ENCODE results near the gene FKBP1B.

FKBP1B gene

DNA sequence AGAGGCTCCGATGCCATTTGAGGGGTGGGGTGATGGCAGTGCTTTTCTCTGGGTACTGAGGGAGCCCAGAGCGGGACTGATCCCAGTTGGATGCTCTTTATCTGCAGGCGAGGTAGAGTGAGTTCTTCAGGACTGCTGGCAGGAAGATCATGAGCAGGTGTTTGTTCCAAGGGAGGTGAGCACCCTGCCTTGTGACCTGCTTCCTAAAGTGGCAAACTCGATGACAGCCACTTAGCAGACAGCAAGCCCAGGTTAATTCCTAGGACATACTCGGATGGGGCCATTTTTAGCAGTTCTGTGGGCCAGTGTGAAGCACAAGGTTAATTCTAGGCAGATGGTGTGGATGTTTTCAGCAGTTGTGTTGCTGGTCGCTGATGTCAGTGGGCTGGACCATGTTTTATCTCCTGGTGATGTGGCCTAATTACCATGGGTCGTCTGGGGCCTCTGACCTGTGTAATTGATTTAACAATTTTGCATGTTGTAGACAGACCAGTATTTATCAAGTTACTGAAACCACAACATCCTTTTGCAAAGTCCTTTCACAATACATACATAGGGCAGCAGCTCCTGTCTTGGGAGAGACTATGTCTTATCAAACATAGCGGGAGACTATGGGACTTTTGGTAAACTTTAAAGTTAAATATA, 4.9 kb downstream of the FKBP1B start:
- TF ChIP-seq, protein P1, sequence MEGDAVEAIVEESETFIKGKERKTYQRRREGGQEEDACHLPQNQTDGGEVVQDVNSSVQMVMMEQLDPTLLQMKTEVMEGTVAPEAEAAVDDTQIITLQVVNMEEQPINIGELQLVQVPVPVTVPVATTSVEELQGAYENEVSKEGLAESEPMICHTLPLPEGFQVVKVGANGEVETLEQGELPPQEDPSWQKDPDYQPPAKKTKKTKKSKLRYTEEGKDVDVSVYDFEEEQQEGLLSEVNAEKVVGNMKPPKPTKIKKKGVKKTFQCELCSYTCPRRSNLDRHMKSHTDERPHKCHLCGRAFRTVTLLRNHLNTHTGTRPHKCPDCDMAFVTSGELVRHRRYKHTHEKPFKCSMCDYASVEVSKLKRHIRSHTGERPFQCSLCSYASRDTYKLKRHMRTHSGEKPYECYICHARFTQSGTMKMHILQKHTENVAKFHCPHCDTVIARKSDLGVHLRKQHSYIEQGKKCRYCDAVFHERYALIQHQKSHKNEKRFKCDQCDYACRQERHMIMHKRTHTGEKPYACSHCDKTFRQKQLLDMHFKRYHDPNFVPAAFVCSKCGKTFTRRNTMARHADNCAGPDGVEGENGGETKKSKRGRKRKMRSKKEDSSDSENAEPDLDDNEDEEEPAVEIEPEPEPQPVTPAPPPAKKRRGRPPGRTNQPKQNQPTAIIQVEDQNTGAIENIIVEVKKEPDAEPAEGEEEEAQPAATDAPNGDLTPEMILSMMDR (IDR thresholded peaks at IDR 0.05; ENCODE audit: low read depth, low read length) = no peak
- DNase-seq (ENCODE audit: extremely low read depth, low read depth) = no peak

DNA sequence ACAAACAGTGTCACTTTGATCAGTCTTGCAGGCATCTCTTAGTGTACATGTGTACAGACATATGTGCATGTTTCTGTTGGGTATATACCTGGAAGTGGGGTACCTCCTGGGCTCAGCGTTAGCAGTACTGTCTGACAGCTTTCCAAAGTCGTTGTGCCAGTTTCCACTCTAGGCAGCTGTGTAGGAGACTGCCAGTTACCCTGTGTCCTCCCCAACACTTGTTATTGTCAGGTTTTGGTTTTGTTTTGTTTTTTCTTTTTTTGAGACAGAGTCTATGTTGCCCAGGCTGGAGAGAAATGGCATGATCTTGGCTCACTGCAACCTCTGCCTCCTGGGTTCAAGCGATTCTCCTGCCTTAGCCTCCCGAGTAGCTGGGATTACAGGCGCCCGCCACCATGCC, 6.2 kb downstream of the FKBP1B start:
- TF ChIP-seq, protein P1 (IDR thresholded peaks at IDR 0.05; ENCODE audit: low read depth, low read length) = no peak

DNA sequence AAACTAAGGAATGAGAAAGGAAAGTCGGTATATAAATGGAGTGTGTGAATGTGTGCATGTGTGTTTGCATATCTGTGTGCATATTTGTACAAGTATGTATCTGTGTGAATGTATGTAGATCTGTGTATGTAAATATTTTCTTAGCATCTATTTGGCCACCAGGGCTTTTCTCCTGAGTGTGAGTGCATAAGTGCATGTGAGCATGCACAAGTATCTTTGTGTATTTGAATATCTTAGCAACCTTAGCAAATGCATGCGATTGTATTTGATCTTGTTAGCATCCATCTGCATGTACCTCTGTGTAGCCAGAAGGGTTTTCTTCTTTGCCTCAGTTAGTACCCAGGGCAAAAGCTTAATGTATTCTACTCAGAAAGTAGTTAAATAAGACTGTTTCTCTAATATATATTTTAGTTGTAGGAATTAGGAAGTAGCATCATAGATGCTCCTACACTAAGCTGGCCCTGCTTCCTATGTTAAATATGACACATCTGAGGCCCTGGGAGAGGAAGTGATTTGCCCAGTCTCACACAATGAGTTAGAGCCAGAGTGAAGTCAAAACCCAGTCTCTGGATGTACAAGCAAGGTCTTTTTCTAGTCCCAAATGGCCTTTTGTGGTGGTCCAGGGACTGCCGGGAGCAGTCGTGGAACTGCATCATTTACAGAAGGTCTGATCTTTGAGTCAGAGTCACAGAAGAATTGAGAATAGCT, 9.2 kb downstream of the FKBP1B start:
- DNase-seq (ENCODE audit: extremely low read depth, low read depth) = no peak
- TF ChIP-seq, protein P1 (IDR thresholded peaks at IDR 0.05; ENCODE audit: low read depth, low read length) = no peak

More for the DNA sequence above, 6.2 kb downstream of the FKBP1B start:
- DNase-seq (ENCODE audit: extremely low read depth, low read depth) = no peak

DNA sequence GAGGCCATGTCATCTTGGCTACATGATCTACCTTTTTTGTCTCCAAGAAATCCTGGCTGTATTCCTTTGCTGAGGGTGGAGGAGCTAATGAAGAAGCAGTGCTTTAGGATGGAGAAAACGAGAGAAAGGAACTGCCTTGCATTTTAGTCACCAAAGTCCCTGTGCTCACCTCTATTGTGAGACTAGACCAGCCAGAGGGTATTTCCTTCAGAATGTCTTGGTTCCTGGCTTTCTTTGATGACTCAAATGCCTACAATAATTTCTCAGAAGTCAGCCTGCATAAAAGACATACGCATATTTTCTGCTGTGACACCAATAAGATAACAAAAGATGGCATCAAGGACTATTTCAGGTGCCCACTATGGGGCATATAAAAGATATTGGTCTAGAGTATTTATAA, 15.8 kb downstream of the FKBP1B start:
- DNase-seq (ENCODE audit: extremely low read depth, low read depth) = no peak
- TF ChIP-seq, protein P1 (IDR thresholded peaks at IDR 0.05; ENCODE audit: low read depth, low read length) = no peak

DNA sequence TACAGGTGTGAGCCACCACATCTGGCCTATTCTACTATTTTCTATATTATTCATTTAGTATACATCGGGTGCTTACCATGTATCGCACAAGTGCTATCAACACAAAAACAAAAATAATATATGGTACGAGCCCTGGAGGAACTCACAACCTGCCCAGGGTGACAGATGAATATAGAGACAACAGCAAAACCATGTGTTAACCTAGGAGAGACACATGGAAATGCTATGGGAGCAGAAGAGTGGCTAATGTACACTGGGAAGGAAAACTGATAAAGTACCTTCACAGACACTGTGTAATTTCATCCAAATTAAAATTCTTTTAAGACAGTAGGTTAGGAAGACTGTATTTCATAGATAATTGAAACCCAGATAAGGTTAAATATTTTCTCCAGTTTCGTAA, 22.7 kb downstream of the FKBP1B start:
- TF ChIP-seq, protein P1 (IDR thresholded peaks at IDR 0.05; ENCODE audit: low read depth, low read length) = no peak
- no peak for DNase-seq (ENCODE audit: extremely low read depth, low read depth)

DNA sequence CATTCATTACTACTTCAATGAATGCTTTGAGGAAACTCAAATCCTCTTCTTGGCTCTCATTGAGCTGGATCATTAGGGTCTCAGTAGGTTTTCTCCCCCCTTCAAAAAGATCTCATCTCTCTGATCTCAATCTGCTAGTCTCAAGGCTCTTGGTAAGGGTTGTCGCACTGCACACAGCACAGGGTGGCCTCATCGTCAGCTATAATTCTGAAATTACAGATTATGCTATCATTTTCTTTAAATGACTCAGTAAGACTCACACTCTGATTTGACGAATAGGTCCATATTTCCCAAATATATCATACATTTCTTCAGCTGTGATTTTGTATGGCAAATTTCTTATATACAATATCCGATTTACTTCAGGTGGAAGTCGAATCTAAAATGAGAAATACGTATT, 24.3 kb downstream of the FKBP1B start:
- DNase-seq (ENCODE audit: extremely low read depth, low read depth) = no peak
- TF ChIP-seq, protein P1 (IDR thresholded peaks at IDR 0.05; ENCODE audit: low read depth, low read length) = no peak

DNA sequence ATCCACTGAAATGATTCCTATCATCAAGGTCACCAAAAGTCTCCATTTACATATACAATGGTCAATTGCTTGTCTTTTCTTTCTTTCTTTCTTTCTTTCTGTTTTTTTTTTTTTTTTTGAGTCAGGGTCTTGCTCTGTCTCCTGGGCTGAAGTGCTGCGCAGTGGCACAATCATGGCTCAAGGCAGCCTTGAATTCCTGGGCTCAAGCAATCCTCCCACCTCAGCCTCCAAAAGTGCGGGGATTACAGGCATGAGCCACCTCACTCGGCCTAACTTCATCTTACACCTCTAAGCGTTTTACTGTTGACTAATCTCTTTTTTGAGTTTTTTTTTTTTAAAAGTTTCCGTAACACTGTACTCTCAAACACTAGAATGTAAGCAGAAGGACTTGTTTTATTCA, 25.7 kb downstream of the FKBP1B start:
- TF ChIP-seq, protein P1 (IDR thresholded peaks at IDR 0.05; ENCODE audit: low read depth, low read length) = no peak
- DNase-seq (ENCODE audit: extremely low read depth, low read depth) = no peak
